ENCODE results near the gene HTT-AS.

Gene HTT-AS

GRCh38 chr4:3118312-3118711, 44.0 kb upstream of the HTT-AS start:
- POLR2A ChIA-PET = no interaction called here
- no peak overlapping the region for H3K4me3 ChIP-seq (ENCODE audit: low read depth, low read length)
- TF ChIP-seq CTCF (IDR thresholded peaks at IDR 0.05; ENCODE audit: insufficient read depth, low read length, missing control alignments) = no peak
- no peak for DNase-seq (ENCODE audit: low read depth, low spot score)
- CTCF ChIA-PET = interaction anchor here (4.2 kb wide), 1 partner anchor 11 kb away, joined by 35 read pairs; no protein-coding TSS in a partner anchor

- H3K4me3 ChIP-seq (ENCODE audit: low read depth, low read length) = no peak overlapping the region
- POLR2A ChIA-PET = no interaction called here
- TF ChIP-seq CTCF (IDR thresholded peaks at IDR 0.05; ENCODE audit: insufficient read depth, low read length, missing control alignments) = no peak
- no peak for DNase-seq (ENCODE audit: low read depth, low spot score)
- CTCF ChIA-PET = interaction anchor here (4.2 kb wide), 1 partner anchor 9 kb away, joined by 35 read pairs; no protein-coding TSS in a partner anchor
These were observed 42.6 kb upstream of the HTT-AS start for GRCh38 chr4:3116955-3117354.

- CTCF ChIA-PET = interaction anchor here (1.3 to 4.2 kb wide), 2 partner anchors 8 to 19 kb away, joined by 3 to 35 read pairs; no protein-coding TSS in a partner anchor
- H3K4me3 ChIP-seq (ENCODE audit: low read depth, low read length) = no peak overlapping the region
- POLR2A ChIA-PET = no interaction called here
- no peak for DNase-seq (ENCODE audit: low read depth, low spot score)
- no peak for TF ChIP-seq CTCF (IDR thresholded peaks at IDR 0.05; ENCODE audit: insufficient read depth, low read length, missing control alignments)
These were observed 41.4 kb upstream of the HTT-AS start for GRCh38 chr4:3115637-3116270.

GRCh38 chr4:3114377-3114776, 40.0 kb upstream of the HTT-AS start:
- no peak for DNase-seq (ENCODE audit: low read depth, low spot score)
- POLR2A ChIA-PET = interaction anchor here (0.6 kb wide), 1 partner anchor 524 kb away, joined by 6 read pairs; no protein-coding TSS in a partner anchor
- TF ChIP-seq CTCF (IDR thresholded peaks at IDR 0.05; ENCODE audit: insufficient read depth, low read length, missing control alignments) = no peak
- H3K4me3 ChIP-seq (ENCODE audit: low read depth, low read length) = no peak overlapping the region
- CTCF ChIA-PET = interaction anchor here (1.3 to 4.2 kb wide), 2 partner anchors 7 to 21 kb away, joined by 3 to 35 read pairs; no protein-coding TSS in a partner anchor

GRCh38 chr4:3112609-3113469, 38.5 kb upstream of the HTT-AS start:
- no peak for TF ChIP-seq CTCF (IDR thresholded peaks at IDR 0.05; ENCODE audit: insufficient read depth, low read length, missing control alignments)
- H3K4me3 ChIP-seq (ENCODE audit: low read depth, low read length) = no peak overlapping the region
- POLR2A ChIA-PET = interaction anchor here (0.6 kb wide), 1 partner anchor 9 kb away, joined by 3 read pairs; no protein-coding TSS in a partner anchor
- CTCF ChIA-PET = interaction anchor here (0.7 to 9.8 kb wide), 6 partner anchors 10 to 368 kb away, joined by 3 to 207 read pairs (median 4); no protein-coding TSS in a partner anchor
- DNase-seq (ENCODE audit: low read depth, low spot score) = no peak

GRCh38 chr4:3112201-3112600, 37.9 kb upstream of the HTT-AS start:
- CTCF ChIA-PET = interaction anchor here (0.7 to 9.8 kb wide), 6 partner anchors 9 to 368 kb away, joined by 3 to 207 read pairs (median 4); no protein-coding TSS in a partner anchor
- no peak for TF ChIP-seq CTCF (IDR thresholded peaks at IDR 0.05; ENCODE audit: insufficient read depth, low read length, missing control alignments)
- DNase-seq (ENCODE audit: low read depth, low spot score) = no peak

More at GRCh38 chr4:3112201-3112600, 37.9 kb upstream of the HTT-AS start:
- POLR2A ChIA-PET = interaction anchor here (0.6 kb wide), 1 partner anchor 9 kb away, joined by 3 read pairs; no protein-coding TSS in a partner anchor
- H3K4me3 ChIP-seq (ENCODE audit: low read depth, low read length) = no peak overlapping the region

All from AG04449 (cell line).